Astrocyte (in vitro differentiated cells and primary cell): ENCODE measurements around the gene MED12L. TPM values are rescaled to one million over a fixed set of nuclear protein-coding genes. Genes with fewer than 3 reads are reported as not detected.

Experiments
- DNase-seq: peaks from one replicate; pipeline ENCODE4 v3.0.0-alpha.2; 2010; ENCODE audit warnings: low read depth
- FAIRE-seq: peaks from 2 replicates; lab custom pipeline; 2011; peaks lifted over from hg19 to GRCh38; lab: Jason Lieb, UNC
- H2AFZ ChIP-seq: 2 replicates; pipeline ENCODE4 v1.6.0; 2012; ENCODE audit warnings: low read depth, low read length, inconsistent platforms
- H3K27ac ChIP-seq: 2 replicates; pipeline ENCODE4 v1.5.1; 2011; ENCODE audit warnings: low read depth, low read length, inconsistent platforms
- H3K27me3 ChIP-seq: 2 replicates; pipeline ENCODE4 v1.6.0; 2011; ENCODE audit warnings: low read length, inconsistent platforms; ENCODE audit not compliant: insufficient read depth
- H3K36me3 ChIP-seq: 2 replicates; pipeline ENCODE4 v1.5.1; 2011; ENCODE audit warnings: low read length, inconsistent platforms; ENCODE audit not compliant: insufficient read depth
- H3K4me1 ChIP-seq: 2 replicates; pipeline ENCODE4 v1.5.1; 2011; ENCODE audit warnings: low read length, inconsistent platforms; ENCODE audit not compliant: insufficient read depth
- H3K4me2 ChIP-seq: 2 replicates; pipeline ENCODE4 v1.6.0; 2012; ENCODE audit warnings: low read length, inconsistent platforms
- H3K4me3 ChIP-seq: 2 replicates; pipeline ENCODE4 v1.5.1; 2011; ENCODE audit warnings: low read depth, mild to moderate bottlenecking, low read length, inconsistent platforms; ENCODE audit not compliant: insufficient read depth
- H3K79me2 ChIP-seq: 2 replicates; pipeline ENCODE4 v1.6.0; 2012; ENCODE audit warnings: mild to moderate bottlenecking, low read length, inconsistent platforms; ENCODE audit not compliant: insufficient read depth
- H3K9ac ChIP-seq: 2 replicates; pipeline ENCODE4 v1.6.0; 2012; ENCODE audit warnings: mild to moderate bottlenecking, low read length, inconsistent platforms
- H3K9me3 ChIP-seq: 2 replicates; pipeline ENCODE4 v1.5.1; 2012; ENCODE audit warnings: low read depth, mild to moderate bottlenecking, low read length, inconsistent platforms; ENCODE audit not compliant: insufficient read depth
- H4K20me1 ChIP-seq: 2 replicates; pipeline ENCODE4 v1.6.0; 2012; ENCODE audit warnings: low read length, inconsistent platforms; ENCODE audit not compliant: insufficient read depth
- H3K27ac Mint-ChIP-seq: one replicate; pipeline ENCODE4 v1.8.0; 2021; ENCODE audit warnings: mild to moderate bottlenecking, mixed read lengths; ENCODE audit not compliant: unreplicated experiment
- H3K27me3 Mint-ChIP-seq: one replicate; pipeline ENCODE4 v1.8.0; 2021; ENCODE audit warnings: low read depth, mixed read lengths; ENCODE audit not compliant: unreplicated experiment
- H3K36me3 Mint-ChIP-seq: one replicate; pipeline ENCODE4 v1.8.0; 2021; ENCODE audit warnings: low read depth, mixed read lengths; ENCODE audit not compliant: unreplicated experiment
- H3K4me1 Mint-ChIP-seq: one replicate; pipeline ENCODE4 v1.8.0; 2021; ENCODE audit warnings: low read depth, mixed read lengths; ENCODE audit not compliant: unreplicated experiment
- H3K4me3 Mint-ChIP-seq: one replicate; pipeline ENCODE4 v1.8.0; 2021; ENCODE audit warnings: mild to moderate bottlenecking, moderate library complexity, mixed read lengths; ENCODE audit not compliant: unreplicated experiment
- H3K9me3 Mint-ChIP-seq: one replicate; pipeline ENCODE4 v1.8.0; 2021; ENCODE audit warnings: mild to moderate bottlenecking, mixed read lengths; ENCODE audit not compliant: unreplicated experiment
- CTCF ChIP-seq: IDR thresholded peaks from 2 replicates; pipeline ENCODE4 v1.5.1; 2011; ENCODE audit warnings: low read depth, mild to moderate bottlenecking, inconsistent platforms, low read length, moderate library complexity; ENCODE audit not compliant: insufficient read depth
- EZH2 ChIP-seq: IDR thresholded peaks from 2 replicates; pipeline ENCODE4 v1.6.1; 2012; ENCODE audit warnings: mild to moderate bottlenecking, low read length, inconsistent platforms; ENCODE audit not compliant: insufficient read depth
- total RNA-seq: library from RNA; stranded (reverse); gene quantifications from 2 replicates; pipeline ENCODE4 v1.2.1, GENCODE V29; 2021

Gene MED12L
- total RNA-seq, 1 donor from 2014 or later, result 8.2 TPM

GRCh38 chr3:151315846-151316245 is 230.4 kb downstream of the MED12L start:
- peaks cover 6% of the 10 kb centered on the region for H3K36me3 Mint-ChIP-seq
- no peak overlapping the region for H2AFZ ChIP-seq
- no peaks in the 10 kb centered on the region for H3K79me2 ChIP-seq
- no peak overlapping the region for H3K27ac ChIP-seq
- H3K9me3 ChIP-seq, result no peaks in the 10 kb centered on the region
- FAIRE-seq (no peak), DNase-seq (no peak)
- no peak overlapping the region for H3K4me2 ChIP-seq
- H4K20me1 ChIP-seq, result no peaks in the 10 kb centered on the region
- H3K9me3 Mint-ChIP-seq, result no peaks in the 10 kb centered on the region
- H3K4me3 ChIP-seq, result no peak overlapping the region
- H3K27me3 Mint-ChIP-seq, result no peaks in the 10 kb centered on the region
- H3K4me1 Mint-ChIP-seq, result peaks cover 23% of the 10 kb centered on the region
- peaks cover 3% of the 10 kb centered on the region for H3K4me1 ChIP-seq
- H3K4me3 Mint-ChIP-seq, result peak overlapping the region; percentile 76
- H3K9ac ChIP-seq, result no peak overlapping the region
- H3K27me3 ChIP-seq, result no peaks in the 10 kb centered on the region
- no peaks in the 10 kb centered on the region for H3K36me3 ChIP-seq
- TF ChIP-seq EZH2 (no peak), CTCF (no peak)
- H3K27ac Mint-ChIP-seq, result peak overlapping the region; percentile 83

DNA sequence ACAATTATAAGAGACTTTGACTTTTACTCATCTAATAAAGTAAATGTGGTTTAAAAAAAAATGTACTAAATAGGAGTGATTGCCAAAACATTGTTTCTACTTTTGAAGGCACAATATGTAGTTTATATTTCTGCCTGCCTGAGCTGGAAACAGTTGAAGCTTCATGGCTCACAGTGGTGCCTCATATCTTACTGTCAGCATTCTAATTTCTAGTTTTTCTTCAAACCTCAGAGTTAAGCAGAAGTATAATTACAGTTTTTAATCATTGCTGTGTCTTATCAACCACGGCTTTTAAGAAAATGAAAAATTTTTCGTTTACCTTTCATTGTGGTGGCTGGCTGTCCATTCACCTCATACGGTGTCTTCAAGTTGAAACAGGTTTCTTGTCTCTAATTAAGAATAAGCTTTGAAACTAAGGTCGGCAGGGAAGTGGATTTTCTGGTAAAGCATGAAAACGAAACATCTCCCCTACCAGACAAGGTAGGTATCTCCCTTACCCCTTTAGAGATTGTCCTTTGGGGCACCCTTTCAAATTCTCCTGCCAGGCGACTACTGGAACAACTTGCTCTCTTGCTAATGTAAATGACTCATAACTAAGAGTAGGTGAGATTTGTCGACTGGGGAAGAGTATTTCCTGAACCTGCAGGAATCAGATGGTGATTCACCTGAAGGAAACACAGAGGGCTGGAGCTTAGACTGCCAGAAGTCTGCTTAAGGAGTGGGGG is 231.0 kb downstream of the MED12L start, which contains the start of gene GPR87:
GPR87 (minus strand) TSS at position 554 of the 725 bp plus-strand sequence. CDS start 16,720 bp downstream, outside the sequence.
- FAIRE-seq, result peak; percentile 29

More for the DNA sequence above, 231.0 kb downstream of the MED12L start, which contains the start of gene GPR87:
- Mint-ChIP-seq H3K9me3 (no peaks in the 10 kb centered on the region), H3K4me1 (peaks cover 23% of the 10 kb centered on the region), H3K4me3 (peak within 1 kb of the TSS; percentile 76), H3K27me3 (no peaks in the 10 kb centered on the region), H3K36me3 (peaks cover 6% of the 10 kb centered on the region), H3K27ac (peak within 1 kb of the TSS; percentile 83)
- H2AFZ ChIP-seq, result no peak within 1 kb of the TSS
- no peaks in the 10 kb centered on the region for H4K20me1 ChIP-seq
- H3K4me3 ChIP-seq, result no peak within 1 kb of the TSS
- no peaks in the 10 kb centered on the region for H3K79me2 ChIP-seq
- no peak for TF ChIP-seq CTCF
- TF ChIP-seq EZH2, result no peak
- no peak within 1 kb of the TSS for H3K9ac ChIP-seq
- no peaks in the 10 kb centered on the region for H3K27me3 ChIP-seq
- no peaks in the 10 kb centered on the region for H3K9me3 ChIP-seq
- H3K36me3 ChIP-seq, result no peaks in the 10 kb centered on the region
- DNase-seq, result peak; percentile 69
- no peak within 1 kb of the TSS for H3K27ac ChIP-seq
- peak within 1 kb of the TSS; percentile 17 for H3K4me2 ChIP-seq
- H3K4me1 ChIP-seq, result peaks cover 3% of the 10 kb centered on the region
